ENCODE measurements around the gene HMGXB3. TPM values are rescaled to one million over a fixed set of nuclear protein-coding genes. Genes with fewer than 3 reads are reported as not detected.

HMGXB3 gene
- total and polyA plus RNA-seq, 11 donors, result 10.7 to 25.9 (median 17.5) TPM

DNA sequence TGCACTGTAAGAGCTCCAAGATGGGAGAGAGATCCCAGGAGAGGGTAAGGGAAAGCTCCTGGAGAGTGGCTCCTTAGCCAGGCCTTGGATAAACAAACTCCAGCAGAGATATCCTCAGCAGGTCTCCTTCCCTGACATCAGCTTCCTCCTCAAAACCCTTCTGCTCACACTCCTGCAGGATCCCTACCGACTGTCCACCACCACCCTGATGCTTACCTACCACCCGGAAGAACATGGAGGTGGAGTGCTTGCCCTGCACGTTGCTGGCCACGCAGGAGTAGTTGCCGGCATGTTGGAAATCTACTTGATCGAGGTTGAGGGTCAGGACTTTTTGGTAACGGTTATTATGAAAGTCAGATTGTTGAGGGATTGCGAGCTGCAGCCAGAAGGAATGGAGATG is 76.5 kb downstream of the HMGXB3 start:
- peak in 1 of 5 donors; percentile 6 for DNase-seq
- H3K36me3 ChIP-seq, result peaks cover 0 to 83% (median 0%) of the 10 kb centered on the region in 9 donors

DNA sequence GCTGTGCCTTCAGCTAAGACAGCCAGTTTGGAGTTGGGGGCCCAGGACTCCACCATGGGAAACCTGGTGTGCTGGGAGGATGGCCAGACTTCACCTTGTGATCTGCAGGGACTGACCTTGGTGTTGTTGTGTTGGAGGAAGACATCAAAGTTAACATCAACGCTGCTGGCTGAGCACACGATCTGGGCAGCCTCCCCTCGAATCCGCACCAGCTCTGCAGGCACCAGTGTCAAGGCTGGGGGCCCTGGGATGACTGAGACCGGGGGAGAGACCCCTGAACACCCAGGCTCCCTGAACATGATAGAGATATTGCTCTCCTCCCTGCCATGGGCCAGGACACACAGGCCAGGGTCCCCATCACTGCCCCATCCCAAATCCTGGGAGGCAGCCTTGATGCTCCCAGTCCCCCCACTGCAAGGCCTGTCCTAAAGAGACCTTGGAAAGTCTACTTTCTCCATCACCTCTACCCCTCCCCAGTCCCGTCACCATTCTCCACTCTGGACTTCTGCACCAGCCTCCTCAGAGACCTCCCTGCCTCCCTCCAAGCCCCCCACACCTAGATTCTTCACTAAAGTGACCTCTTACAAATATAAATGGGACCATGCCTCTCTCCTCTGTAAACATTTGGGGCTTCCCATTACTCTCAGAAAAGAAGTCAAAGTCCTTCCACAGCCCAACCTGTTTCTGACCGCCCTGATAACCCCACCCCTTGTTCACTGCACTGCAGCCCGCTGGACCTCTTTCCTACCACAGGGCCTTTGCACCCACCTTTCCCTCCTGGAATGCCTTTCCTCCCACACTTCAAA is 77.7 kb downstream of the HMGXB3 start:
- TF ChIP-seq, protein P1, sequence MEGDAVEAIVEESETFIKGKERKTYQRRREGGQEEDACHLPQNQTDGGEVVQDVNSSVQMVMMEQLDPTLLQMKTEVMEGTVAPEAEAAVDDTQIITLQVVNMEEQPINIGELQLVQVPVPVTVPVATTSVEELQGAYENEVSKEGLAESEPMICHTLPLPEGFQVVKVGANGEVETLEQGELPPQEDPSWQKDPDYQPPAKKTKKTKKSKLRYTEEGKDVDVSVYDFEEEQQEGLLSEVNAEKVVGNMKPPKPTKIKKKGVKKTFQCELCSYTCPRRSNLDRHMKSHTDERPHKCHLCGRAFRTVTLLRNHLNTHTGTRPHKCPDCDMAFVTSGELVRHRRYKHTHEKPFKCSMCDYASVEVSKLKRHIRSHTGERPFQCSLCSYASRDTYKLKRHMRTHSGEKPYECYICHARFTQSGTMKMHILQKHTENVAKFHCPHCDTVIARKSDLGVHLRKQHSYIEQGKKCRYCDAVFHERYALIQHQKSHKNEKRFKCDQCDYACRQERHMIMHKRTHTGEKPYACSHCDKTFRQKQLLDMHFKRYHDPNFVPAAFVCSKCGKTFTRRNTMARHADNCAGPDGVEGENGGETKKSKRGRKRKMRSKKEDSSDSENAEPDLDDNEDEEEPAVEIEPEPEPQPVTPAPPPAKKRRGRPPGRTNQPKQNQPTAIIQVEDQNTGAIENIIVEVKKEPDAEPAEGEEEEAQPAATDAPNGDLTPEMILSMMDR (IDR thresholded peaks at IDR 0.05), result no peak
- TF ChIP-seq POLR2A (IDR thresholded peaks at IDR 0.05), result no peak
- Histone ChIP-seq H3K27ac (no peak overlapping the region), H3K36me3 (peaks cover 0 to 72% (median 0%) of the 10 kb centered on the region in 9 donors), H3K4me1 (peaks cover 0 to 29% (median 0%) of the 10 kb centered on the region in 12 donors), H3K9me3 (no peaks in the 10 kb centered on the region), H3K4me3 (no peak overlapping the region), H3K27me3 (no peaks in the 10 kb centered on the region)
- no peak for ATAC-seq
- 91 to 99% (median 94%) methylated on average over 7 to 8 of the region's 8 CpGs for WGBS, 4 donors
- DNase-seq, result peak in 1 of 5 donors; percentile 11
- intact Hi-C loops (cut with DNase I), result no loop called here

More for the DNA sequence above, 76.5 kb downstream of the HMGXB3 start:
- Histone ChIP-seq H3K4me1 (peaks cover 0 to 22% (median 0%) of the 10 kb centered on the region in 12 donors), H3K27ac (no peak overlapping the region), H3K9me3 (no peaks in the 10 kb centered on the region), H3K4me3 (no peak overlapping the region), H3K27me3 (no peaks in the 10 kb centered on the region)
- WGBS, 4 donors, result 83 to 94% (median 88%) methylated on average over 7 to 8 of the region's 8 CpGs
- no peak for TF ChIP-seq POLR2A (IDR thresholded peaks at IDR 0.05)
- TF ChIP-seq, protein P1 (IDR thresholded peaks at IDR 0.05), result no peak
- intact Hi-C loops (cut with DNase I), result no loop called here
- no peak for ATAC-seq

DNA sequence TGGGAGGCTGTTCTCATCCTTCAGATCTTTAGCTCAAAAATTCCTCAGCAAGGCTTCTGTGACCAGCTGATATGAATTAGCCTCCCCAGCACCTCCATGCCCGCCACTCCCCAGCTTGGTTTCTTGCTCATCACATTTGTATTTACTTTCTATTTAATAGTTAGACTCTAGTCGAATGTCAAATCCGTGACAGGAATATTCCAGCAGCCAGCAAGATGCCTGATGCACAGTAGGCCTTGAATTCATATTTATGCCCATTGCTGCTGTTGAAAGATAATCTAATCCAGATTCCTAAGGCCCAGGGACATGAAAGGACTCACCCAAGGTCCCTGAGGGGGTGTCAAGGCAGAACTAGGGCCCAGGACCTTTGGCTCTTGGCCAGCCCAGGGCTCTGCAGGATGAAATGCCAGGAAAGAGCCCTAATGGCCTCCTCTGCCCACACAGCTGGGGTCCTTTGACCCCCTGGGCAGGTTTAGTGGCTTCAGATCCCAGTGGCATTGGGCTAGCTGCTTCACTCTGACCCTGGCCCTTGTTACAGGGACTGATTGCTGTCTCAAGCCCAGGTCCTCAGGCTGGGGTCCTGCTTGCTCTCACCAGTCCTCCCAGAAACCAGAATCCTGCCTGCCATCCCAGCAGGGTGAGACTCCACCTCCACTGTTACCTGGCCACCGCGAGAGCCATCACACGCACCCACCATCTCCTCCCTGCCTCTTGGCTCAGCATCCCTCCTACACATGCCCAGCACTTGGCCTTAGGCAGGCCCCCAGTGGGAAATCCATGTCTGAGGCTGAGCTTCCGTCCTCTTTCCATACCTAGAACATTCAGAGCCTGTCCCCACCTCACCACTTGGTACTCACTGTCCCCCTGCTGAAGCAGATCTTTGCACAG is 78.5 kb downstream of the HMGXB3 start:
- H3K9me3 ChIP-seq, result no peaks in the 10 kb centered on the region
- WGBS, 4 donors, result 94 to 97% (median 96%) methylated on average over 7 of the region's 7 CpGs
- ATAC-seq (no peak), DNase-seq (peak in 1 of 5 donors; percentile 13)
- peaks cover 0 to 29% (median 0%) of the 10 kb centered on the region in 12 donors for H3K4me1 ChIP-seq
- intact Hi-C loops (cut with DNase I), result no loop called here
- TF ChIP-seq POLR2A (IDR thresholded peaks at IDR 0.05), result no peak
- TF ChIP-seq, protein P1 (IDR thresholded peaks at IDR 0.05), result no peak
- H3K4me3 ChIP-seq, result no peak overlapping the region
- H3K27me3 ChIP-seq, result no peaks in the 10 kb centered on the region
- H3K36me3 ChIP-seq, result peaks cover 0 to 65% (median 0%) of the 10 kb centered on the region in 9 donors
- H3K27ac ChIP-seq, result no peak overlapping the region

Data from heart left ventricle (tissue), 16 donors.